GM13977 (cell line): ENCODE measurements around the gene OCRL.

Experiments used
- DNase-seq: peaks from one replicate; pipeline ENCODE4 v3.0.0; 2012; ENCODE audit warnings: low spot score
- in situ Hi-C: fragments of 300-500 bp; cut with MboI; formaldehyde crosslinking; loops from one replicate; pipeline ENCODE4 v1.12.0; 2022; ENCODE audit warnings: low sequenced_read_pairs, low pct_unique_long_range_greater_than_20kb, mixed read lengths, inconsistent platforms; ENCODE audit not compliant: unreplicated experiment
- TF ChIP-seq, protein P1 (sequence below): IDR thresholded peaks from 2 replicates; pipeline ENCODE4 v1.5.1; 2012; ENCODE audit warnings: mild to moderate bottlenecking, control low read depth; ENCODE audit not compliant: insufficient read depth; ENCODE audit errors: extremely low read depth, missing control alignments

OCRL gene

DNA sequence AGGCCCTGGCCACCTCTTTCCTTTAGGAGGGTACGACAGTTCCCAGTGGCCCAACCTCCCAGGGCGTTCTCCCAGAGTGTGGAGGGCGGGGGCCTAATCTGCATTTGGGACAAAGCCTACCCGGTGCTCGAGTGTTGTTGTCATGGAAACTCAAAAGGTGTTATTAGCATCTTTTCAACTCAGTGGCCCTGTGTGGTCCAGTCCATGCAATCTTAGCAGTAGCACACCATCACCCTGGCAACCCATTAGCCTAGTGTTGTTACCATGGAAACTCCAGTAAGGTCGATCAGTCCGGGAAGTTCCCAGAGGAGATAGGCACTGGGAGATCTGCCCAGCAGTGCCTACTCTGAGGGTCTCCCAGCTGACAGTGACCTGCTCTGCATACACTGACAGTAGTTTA, 94.5 kb downstream of the OCRL start:
- TF ChIP-seq, protein P1, sequence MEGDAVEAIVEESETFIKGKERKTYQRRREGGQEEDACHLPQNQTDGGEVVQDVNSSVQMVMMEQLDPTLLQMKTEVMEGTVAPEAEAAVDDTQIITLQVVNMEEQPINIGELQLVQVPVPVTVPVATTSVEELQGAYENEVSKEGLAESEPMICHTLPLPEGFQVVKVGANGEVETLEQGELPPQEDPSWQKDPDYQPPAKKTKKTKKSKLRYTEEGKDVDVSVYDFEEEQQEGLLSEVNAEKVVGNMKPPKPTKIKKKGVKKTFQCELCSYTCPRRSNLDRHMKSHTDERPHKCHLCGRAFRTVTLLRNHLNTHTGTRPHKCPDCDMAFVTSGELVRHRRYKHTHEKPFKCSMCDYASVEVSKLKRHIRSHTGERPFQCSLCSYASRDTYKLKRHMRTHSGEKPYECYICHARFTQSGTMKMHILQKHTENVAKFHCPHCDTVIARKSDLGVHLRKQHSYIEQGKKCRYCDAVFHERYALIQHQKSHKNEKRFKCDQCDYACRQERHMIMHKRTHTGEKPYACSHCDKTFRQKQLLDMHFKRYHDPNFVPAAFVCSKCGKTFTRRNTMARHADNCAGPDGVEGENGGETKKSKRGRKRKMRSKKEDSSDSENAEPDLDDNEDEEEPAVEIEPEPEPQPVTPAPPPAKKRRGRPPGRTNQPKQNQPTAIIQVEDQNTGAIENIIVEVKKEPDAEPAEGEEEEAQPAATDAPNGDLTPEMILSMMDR, result no peak
- in situ Hi-C loops, result no loop called here
- DNase-seq, result no peak

DNA sequence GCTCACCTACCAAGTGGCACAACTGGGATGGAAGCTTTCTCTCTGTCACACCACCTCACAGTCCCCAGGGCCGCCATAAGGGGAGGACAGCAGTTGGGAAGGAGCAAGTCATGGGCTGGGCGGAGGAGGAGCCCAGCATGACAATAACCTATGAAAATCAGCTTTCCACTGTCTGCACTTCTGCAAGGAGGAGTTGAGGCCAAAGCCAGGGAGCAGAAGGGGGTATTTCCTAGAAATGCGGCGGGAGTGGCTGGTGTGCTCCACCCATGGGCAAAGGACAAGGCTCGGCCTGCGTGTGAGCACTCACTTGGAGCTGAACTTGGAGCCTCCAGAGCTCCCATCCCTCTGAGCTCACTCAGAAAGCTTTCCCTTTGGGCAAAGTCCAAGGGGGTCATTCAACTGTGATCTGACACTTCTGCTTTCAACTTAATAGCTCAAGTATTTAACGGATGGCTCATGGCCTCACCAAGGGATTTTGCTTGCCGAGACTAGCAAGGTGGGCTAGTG, 96.2 kb downstream of the OCRL start:
- no peak for DNase-seq
- TF ChIP-seq, protein P1, result no peak
- in situ Hi-C loops, result no loop called here

DNA sequence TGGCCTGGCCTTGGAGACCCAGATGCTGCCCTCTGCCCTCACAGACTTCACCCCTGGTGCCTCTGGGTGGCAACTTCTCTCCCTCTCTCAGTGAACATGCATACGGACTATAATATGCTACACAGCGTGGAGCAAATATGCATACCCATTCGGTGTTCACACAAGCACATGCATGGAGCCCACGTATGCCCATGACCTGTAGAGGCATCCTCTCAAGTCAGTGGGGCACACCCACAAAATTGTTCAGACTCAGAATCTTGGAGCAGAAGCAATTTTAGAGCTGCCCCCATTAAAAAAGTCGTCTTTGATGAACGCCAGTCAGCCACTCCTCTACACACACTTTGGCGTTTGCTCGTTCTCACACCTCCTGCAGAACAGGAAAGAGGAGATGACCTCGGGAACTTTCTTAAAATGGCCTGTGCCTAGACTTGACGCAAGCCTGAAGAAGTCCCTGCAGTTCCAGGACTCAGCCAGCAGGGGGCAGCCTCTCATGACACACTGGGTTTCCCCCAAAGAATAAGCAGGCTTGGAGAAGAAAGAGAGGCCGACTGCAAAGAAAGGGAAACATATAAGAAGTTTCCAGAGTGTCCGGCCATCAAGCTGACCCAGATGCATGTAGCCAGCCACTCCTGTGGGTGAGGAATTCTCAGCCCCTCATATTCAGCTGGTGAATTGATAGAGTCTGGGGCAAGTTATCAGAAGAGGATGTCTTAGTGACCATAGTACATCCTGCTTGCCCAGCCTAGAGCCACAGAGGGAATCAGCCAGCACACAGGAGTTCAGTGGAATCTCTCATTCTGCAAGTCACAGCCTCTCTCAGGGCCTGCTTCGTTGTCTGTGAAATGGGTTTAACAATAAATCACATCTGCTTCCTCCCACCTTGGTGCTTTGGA, 97.4 kb downstream of the OCRL start:
- in situ Hi-C loops, result no loop called here
- TF ChIP-seq, protein P1, result peak; percentile 93
- DNase-seq, result peak; percentile 79

DNA sequence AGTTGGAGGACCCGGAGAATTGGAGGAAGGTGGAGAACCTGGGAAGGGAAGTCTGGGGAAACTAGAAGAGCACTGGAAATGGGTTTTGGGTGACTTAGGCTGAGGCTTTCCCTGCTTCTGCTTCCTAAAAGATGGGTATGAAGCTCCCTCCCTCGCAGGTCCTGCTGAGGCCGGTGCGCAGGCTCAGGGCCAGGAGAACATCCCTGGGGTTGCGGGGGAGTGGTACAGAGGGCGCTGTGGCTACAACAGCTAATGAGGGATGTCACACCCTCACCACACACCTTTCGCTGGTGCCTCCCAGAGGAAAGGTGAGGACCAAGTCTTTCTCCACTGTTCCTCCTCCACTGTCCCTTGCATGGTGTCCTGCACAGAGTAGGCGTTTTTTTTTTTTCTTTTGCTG, 98.9 kb downstream of the OCRL start:
- TF ChIP-seq, protein P1, result no peak
- in situ Hi-C loops, result no loop called here
- no peak for DNase-seq

DNA sequence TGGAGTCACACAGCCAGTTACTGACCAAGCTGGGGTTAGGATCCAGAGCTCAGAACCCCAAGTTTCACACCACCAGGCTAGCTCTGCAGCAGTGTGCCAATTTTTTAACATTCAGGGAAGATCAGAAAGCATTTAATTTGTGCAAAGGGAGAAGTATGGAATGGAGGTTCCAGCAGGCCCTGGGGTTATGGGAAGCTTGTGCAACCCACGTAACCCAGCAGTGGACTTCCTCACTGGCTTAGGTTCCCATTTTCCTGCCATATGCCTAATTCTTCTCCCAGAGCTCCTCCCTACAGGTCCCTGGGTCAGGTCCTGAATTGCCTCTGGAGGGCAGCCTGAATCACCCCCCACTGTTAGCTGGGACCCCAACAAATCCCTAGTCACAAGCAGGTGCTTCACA, 100.7 kb downstream of the OCRL start:
- DNase-seq, result no peak
- TF ChIP-seq, protein P1, result no peak
- in situ Hi-C loops, result no loop called here

DNA sequence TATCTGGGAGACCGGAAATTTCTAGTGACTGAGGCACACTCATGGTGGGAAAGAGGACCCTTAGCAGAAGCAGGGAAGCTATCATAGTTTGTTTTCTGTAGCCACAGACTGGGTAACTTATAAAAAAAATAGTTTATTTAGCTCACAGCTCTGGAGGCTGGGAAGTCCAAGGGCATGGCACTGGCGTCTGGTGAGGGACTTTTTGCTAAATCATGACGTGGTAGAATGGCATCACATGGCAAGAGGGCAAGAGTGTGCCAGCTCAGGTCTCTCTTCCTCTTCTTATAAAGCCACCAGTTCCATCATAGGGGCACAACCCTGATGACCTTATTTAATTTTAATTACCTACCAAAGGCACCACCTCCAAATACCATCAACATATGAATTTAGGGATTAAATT, 101.4 kb downstream of the OCRL start:
- TF ChIP-seq, protein P1, result no peak
- in situ Hi-C loops, result no loop called here
- no peak for DNase-seq

DNA sequence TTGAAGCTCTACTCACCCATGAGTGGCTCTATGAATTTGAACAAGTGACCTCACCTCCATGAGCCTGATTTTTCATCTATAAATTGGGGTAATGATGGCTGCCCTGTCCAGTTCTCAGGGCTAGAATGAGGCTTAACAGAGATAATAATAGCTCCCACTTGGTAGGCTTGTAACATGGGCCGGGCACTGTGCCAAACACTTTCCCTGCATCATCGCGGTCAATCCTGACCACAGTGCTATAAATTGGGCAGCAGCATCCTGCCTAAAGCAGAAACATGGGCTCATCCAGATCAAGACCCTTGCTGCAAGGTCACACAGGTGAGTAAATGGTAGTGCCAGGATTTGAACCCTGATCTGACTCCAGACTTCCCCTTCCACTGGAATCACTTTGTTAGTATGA, 101.9 kb downstream of the OCRL start:
- no peak for DNase-seq
- in situ Hi-C loops, result no loop called here
- TF ChIP-seq, protein P1, result no peak
